Lower leg skin (tissue), 3 donors: ENCODE data around the gene TRPV6.

ENCODE experiments used
- POLR2A ChIP-seq, 2 donors: fragments of 450-650 bp; IDR thresholded peaks; one replicate each; pipeline ENCODE4 v1.6.1; 2016 to 2017; ENCODE audit warnings: antibody characterized with exemption in 2 of 2, mild to moderate bottlenecking in 1 of 2, moderate library complexity in 1 of 2
- TF ChIP-seq, protein P1 (sequence below), 3 donors: fragments of 450-650 bp; IDR thresholded peaks; one replicate each; pipeline ENCODE4 v1.5.1; 2016; ENCODE audit warnings: antibody characterized with exemption in 3 of 3, mild to moderate bottlenecking in 3 of 3, moderate library complexity in 2 of 3

DNA sequence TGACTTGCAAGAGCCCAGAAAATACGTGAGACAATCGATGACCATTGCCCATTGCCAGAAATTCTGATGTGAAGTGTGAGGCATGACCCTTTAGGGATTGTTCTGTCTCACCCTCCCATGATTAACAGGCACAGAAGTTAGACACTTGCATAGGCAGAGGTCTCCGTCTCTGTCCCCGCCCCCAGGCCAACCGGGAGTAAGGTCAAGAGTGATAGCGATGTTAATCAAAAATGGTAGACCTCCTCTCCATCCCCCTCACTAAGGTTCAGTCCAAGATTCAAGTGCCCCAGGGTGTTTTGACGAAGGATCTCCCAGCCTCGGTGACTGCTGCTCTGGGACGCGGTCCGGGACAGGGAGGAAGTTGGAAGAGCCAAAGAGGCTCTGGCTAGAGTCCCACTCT is 22.7 kb upstream of the TRPV6 start:
- TF ChIP-seq, protein P1, sequence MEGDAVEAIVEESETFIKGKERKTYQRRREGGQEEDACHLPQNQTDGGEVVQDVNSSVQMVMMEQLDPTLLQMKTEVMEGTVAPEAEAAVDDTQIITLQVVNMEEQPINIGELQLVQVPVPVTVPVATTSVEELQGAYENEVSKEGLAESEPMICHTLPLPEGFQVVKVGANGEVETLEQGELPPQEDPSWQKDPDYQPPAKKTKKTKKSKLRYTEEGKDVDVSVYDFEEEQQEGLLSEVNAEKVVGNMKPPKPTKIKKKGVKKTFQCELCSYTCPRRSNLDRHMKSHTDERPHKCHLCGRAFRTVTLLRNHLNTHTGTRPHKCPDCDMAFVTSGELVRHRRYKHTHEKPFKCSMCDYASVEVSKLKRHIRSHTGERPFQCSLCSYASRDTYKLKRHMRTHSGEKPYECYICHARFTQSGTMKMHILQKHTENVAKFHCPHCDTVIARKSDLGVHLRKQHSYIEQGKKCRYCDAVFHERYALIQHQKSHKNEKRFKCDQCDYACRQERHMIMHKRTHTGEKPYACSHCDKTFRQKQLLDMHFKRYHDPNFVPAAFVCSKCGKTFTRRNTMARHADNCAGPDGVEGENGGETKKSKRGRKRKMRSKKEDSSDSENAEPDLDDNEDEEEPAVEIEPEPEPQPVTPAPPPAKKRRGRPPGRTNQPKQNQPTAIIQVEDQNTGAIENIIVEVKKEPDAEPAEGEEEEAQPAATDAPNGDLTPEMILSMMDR (IDR thresholded peaks at IDR 0.05) = no peak
- TF ChIP-seq POLR2A (IDR thresholded peaks at IDR 0.05) = no peak
